PFSK-1 (cell line): ENCODE data around the gene SMYD1.

ENCODE experiments used
- POLR2AphosphoS5 ChIP-seq: IDR thresholded peaks from 2 replicates; pipeline ENCODE4 v1.6.1; 2012; ENCODE audit warnings: low read depth, mild to moderate bottlenecking, control low read depth, low read length, moderate library complexity
- SIN3A ChIP-seq: IDR thresholded peaks from 2 replicates; pipeline ENCODE4 v1.6.1; 2012; ENCODE audit warnings: mild to moderate bottlenecking, low read length, moderate library complexity, borderline replicate concordance; ENCODE audit not compliant: insufficient read depth
- TAF1 ChIP-seq: IDR thresholded peaks from 2 replicates; pipeline ENCODE4 v1.6.1; 2012; ENCODE audit warnings: low read length, control low read depth, borderline replicate concordance; ENCODE audit not compliant: insufficient read depth
- TF ChIP-seq, protein P1 (sequence below), 2 experiments: IDR thresholded peaks; 2 replicates each; pipeline versions ENCODE4 v1.6.1 to v1.8.0; 2011 to 2012; ENCODE audit warnings: low read depth in 2 of 2, low read length in 2 of 2, control low read depth in 1 of 2, inconsistent platforms in 1 of 2, mild to moderate bottlenecking in 1 of 2, moderate library complexity in 1 of 2; ENCODE audit not compliant: insufficient read depth in 1 of 2

DNA sequence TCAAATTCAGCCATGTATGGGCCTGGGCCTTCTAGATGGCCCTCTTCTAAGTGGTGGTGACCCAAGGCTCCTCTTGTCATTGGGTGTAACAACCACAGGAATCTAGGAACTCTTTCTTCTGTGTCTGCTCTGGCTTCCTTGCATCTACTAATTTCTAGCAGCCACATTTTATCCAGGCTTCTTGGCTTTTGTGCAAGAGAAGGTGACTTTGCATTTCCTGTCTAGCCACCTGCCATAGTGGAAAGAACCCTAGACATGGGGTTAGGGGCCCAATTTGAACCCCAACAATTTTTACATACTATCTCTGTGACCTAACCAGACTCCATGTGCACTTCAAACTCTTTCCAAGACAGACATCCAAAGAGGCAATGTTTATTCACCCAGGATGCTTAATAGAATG is 25.1 kb downstream of the SMYD1 start:
- TF ChIP-seq POLR2AphosphoS5 (no peak), SIN3A (no peak), TAF1 (no peak)
- TF ChIP-seq, protein P1, sequence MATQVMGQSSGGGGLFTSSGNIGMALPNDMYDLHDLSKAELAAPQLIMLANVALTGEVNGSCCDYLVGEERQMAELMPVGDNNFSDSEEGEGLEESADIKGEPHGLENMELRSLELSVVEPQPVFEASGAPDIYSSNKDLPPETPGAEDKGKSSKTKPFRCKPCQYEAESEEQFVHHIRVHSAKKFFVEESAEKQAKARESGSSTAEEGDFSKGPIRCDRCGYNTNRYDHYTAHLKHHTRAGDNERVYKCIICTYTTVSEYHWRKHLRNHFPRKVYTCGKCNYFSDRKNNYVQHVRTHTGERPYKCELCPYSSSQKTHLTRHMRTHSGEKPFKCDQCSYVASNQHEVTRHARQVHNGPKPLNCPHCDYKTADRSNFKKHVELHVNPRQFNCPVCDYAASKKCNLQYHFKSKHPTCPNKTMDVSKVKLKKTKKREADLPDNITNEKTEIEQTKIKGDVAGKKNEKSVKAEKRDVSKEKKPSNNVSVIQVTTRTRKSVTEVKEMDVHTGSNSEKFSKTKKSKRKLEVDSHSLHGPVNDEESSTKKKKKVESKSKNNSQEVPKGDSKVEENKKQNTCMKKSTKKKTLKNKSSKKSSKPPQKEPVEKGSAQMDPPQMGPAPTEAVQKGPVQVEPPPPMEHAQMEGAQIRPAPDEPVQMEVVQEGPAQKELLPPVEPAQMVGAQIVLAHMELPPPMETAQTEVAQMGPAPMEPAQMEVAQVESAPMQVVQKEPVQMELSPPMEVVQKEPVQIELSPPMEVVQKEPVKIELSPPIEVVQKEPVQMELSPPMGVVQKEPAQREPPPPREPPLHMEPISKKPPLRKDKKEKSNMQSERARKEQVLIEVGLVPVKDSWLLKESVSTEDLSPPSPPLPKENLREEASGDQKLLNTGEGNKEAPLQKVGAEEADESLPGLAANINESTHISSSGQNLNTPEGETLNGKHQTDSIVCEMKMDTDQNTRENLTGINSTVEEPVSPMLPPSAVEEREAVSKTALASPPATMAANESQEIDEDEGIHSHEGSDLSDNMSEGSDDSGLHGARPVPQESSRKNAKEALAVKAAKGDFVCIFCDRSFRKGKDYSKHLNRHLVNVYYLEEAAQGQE (IDR thresholded peaks at IDR 0.05; ENCODE audit: insufficient read depth in 1 of 2, low read depth in 2 of 2, low read length in 2 of 2): no peak
